ENCODE measurements around the gene HOXA7.

DNA sequence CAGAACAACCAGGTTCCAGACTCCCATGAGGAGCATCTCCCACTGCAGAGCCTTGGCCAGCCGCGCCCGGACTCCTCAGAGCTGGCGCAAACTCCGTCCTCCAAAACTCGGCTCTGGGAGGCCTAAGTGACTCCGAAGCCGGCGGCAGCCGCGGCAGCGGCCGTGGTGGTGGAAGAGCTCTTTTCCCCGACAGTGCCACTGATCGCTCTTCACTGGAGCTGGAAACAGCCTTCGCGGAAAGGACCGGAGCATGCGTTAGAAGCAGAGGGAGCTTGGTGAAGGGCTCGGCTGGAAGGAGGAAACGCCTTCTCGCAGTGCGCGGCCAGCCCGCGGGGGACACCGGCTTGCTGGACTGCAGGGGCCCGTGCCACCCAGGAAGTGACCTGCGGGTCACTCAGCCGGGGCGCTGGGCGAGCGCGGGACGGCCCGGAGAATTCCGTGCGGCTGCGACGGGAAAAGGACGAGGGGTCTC lies 48.4 kb upstream of the HOXA7 start:
- TF ChIP-seq, protein P1, sequence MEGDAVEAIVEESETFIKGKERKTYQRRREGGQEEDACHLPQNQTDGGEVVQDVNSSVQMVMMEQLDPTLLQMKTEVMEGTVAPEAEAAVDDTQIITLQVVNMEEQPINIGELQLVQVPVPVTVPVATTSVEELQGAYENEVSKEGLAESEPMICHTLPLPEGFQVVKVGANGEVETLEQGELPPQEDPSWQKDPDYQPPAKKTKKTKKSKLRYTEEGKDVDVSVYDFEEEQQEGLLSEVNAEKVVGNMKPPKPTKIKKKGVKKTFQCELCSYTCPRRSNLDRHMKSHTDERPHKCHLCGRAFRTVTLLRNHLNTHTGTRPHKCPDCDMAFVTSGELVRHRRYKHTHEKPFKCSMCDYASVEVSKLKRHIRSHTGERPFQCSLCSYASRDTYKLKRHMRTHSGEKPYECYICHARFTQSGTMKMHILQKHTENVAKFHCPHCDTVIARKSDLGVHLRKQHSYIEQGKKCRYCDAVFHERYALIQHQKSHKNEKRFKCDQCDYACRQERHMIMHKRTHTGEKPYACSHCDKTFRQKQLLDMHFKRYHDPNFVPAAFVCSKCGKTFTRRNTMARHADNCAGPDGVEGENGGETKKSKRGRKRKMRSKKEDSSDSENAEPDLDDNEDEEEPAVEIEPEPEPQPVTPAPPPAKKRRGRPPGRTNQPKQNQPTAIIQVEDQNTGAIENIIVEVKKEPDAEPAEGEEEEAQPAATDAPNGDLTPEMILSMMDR (conservative IDR thresholded peaks at IDR 0.05) = no peak
- TF ChIP-seq EZH2 (IDR thresholded peaks at IDR 0.05; ENCODE audit: low read depth) = no peak
